IMR-90 (cell line): Measurements from ENCODE around the gene ECT2.

ENCODE experiments used
- BHLHE40 ChIP-seq: fragments of 150-350 bp; IDR thresholded peaks from 2 replicates; pipeline ENCODE4 v1.6.1; 2016; ENCODE audit warnings: mild to moderate bottlenecking, low read depth, low read length
- CEBPB ChIP-seq: IDR thresholded peaks from 2 replicates; pipeline ENCODE4 v1.6.1; 2012; ENCODE audit warnings: low read depth, low read length, improper control_type of control experiment
- CHD1 ChIP-seq: IDR thresholded peaks from 2 replicates; pipeline ENCODE4 v1.6.1; 2012; ENCODE audit warnings: low read depth, low read length, improper control_type of control experiment
- FOS ChIP-seq: fragments of 150-350 bp; IDR thresholded peaks from 2 replicates; pipeline ENCODE4 v1.6.1; 2016; ENCODE audit warnings: low read depth, low read length
- MXI1 ChIP-seq: IDR thresholded peaks from 2 replicates; pipeline ENCODE4 v1.6.1; 2012; ENCODE audit warnings: low read depth, mild to moderate bottlenecking, low read length, moderate library complexity, borderline replicate concordance
- POLR2A ChIP-seq: IDR thresholded peaks from 2 replicates; pipeline ENCODE4 v1.6.1; 2012; ENCODE audit warnings: mild to moderate bottlenecking, low read depth, low read length
- RAD21 ChIP-seq: IDR thresholded peaks from 2 replicates; pipeline ENCODE4 v1.6.1; 2012; ENCODE audit warnings: low read length, improper control_type of control experiment
- RCOR1 ChIP-seq: IDR thresholded peaks from 2 replicates; pipeline ENCODE4 v1.6.1; 2012; ENCODE audit warnings: mild to moderate bottlenecking, low read length, improper control_type of control experiment; ENCODE audit not compliant: insufficient replicate concordance
- RFX5 ChIP-seq: IDR thresholded peaks from 2 replicates; pipeline ENCODE4 v1.8.0; 2012; ENCODE audit warnings: low read depth, mild to moderate bottlenecking, low read length, moderate library complexity
- SMC3 ChIP-seq: fragments of 150-350 bp; IDR thresholded peaks from 2 replicates; pipeline ENCODE4 v1.6.1; 2016; ENCODE audit warnings: low read depth, mild to moderate bottlenecking, antibody characterized with exemption, low read length, moderate library complexity
- TF ChIP-seq, protein P1 (sequence below): conservative IDR thresholded peaks from 2 replicates; pipeline ENCODE4 v1.5.1; 2012; ENCODE audit warnings: mild to moderate bottlenecking, low read depth, low read length, improper control_type of control experiment
- TF ChIP-seq, protein P2 (sequence below): fragments of 150-350 bp; IDR thresholded peaks from 2 replicates; pipeline ENCODE4 v1.6.1; 2017; ENCODE audit warnings: mild to moderate bottlenecking, antibody characterized with exemption, low read length, low read depth

DNA sequence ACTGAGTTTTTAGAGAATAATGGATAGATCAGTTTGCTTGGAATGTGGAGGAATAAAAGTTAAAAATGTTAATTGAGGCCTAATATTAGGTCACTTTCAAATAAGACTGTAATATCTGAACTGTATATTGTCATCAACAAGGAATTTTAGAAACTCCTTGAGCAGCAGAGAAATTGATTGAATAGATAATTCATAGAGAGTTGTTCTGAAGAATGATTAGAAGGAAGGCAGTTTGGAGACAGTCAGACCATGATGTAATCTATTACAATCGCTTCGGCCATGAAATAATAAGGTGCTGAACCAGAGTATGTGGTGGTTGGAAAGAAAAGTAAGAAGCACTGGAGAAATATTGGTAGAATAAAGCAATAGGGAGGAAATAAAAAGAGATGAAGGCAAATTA is 15.7 kb downstream of the ECT2 start:
- no peak for TF ChIP-seq RAD21
- TF ChIP-seq, protein P1, sequence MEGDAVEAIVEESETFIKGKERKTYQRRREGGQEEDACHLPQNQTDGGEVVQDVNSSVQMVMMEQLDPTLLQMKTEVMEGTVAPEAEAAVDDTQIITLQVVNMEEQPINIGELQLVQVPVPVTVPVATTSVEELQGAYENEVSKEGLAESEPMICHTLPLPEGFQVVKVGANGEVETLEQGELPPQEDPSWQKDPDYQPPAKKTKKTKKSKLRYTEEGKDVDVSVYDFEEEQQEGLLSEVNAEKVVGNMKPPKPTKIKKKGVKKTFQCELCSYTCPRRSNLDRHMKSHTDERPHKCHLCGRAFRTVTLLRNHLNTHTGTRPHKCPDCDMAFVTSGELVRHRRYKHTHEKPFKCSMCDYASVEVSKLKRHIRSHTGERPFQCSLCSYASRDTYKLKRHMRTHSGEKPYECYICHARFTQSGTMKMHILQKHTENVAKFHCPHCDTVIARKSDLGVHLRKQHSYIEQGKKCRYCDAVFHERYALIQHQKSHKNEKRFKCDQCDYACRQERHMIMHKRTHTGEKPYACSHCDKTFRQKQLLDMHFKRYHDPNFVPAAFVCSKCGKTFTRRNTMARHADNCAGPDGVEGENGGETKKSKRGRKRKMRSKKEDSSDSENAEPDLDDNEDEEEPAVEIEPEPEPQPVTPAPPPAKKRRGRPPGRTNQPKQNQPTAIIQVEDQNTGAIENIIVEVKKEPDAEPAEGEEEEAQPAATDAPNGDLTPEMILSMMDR: no peak
- no peak for TF ChIP-seq POLR2A
- no peak for TF ChIP-seq FOS
- TF ChIP-seq BHLHE40: no peak
- TF ChIP-seq SMC3: no peak
- no peak for TF ChIP-seq RFX5
- TF ChIP-seq, protein P2, sequence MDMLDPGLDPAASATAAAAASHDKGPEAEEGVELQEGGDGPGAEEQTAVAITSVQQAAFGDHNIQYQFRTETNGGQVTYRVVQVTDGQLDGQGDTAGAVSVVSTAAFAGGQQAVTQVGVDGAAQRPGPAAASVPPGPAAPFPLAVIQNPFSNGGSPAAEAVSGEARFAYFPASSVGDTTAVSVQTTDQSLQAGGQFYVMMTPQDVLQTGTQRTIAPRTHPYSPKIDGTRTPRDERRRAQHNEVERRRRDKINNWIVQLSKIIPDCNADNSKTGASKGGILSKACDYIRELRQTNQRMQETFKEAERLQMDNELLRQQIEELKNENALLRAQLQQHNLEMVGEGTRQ: no peak
- TF ChIP-seq RCOR1: no peak
- TF ChIP-seq CHD1: no peak
- TF ChIP-seq MXI1: no peak
- TF ChIP-seq CEBPB: no peak
